GM12878 (cell line): Measurements from ENCODE around the gene COG7. TPM values are rescaled to one million over a fixed set of nuclear protein-coding genes. Genes with fewer than 3 reads are reported as not detected.

Experiments
- ATAC-seq: fragments of 200-7000 bp; cut with Tn5 transposase; 3 replicates; pipeline ENCODE4 v1.9.1; 2020; ENCODE audit warnings: mild to moderate bottlenecking, moderate library complexity
- BruUV-seq: library from RNA; stranded (reverse); fragments of 400-500 nt; replicated peaks from 2 replicates; lab custom pipeline; 2021; lab: Mats Ljungman, UMichigan
- CTCF ChIA-PET: fragments of 300-600 bp; sonication (Branson Sonifier 250); formaldehyde crosslinking; extraction: SDS; loops from one replicate; lab custom pipeline; 2021; ENCODE audit warnings: inconsistent platforms; lab: Yijun Ruan, JAX
- POLR2A ChIA-PET: fragments of 350-600 bp; formaldehyde crosslinking; extraction: SDS; loops from one replicate; lab custom pipeline; 2021; ENCODE audit warnings: inconsistent platforms; lab: Charles Lee
- RAD21 ChIA-PET: fragments of 300-600 bp; sonication (Branson Sonifier 250); formaldehyde crosslinking; loops from one replicate; lab custom pipeline; 2023; ENCODE audit warnings: antibody characterized with exemption; ENCODE audit not compliant: unreplicated experiment; lab: Charles Lee
- SMC1A ChIA-PET: fragments of 300-600 bp; sonication (Branson Sonifier 250); formaldehyde crosslinking; loops from one replicate; lab custom pipeline; 2023; ENCODE audit not compliant: unreplicated experiment, uncharacterized antibody; lab: Charles Lee
- DNase-seq: peaks from one replicate; pipeline ENCODE4 v3.0.0-alpha.2; 2011; ENCODE audit warnings: low read depth, low spot score
- FAIRE-seq: peaks from 3 replicates; lab custom pipeline; 2011; peaks lifted over from hg19 to GRCh38; lab: Jason Lieb, UNC
- H2AFZ ChIP-seq: 2 replicates; pipeline ENCODE4 v1.6.0; 2011; ENCODE audit warnings: low read depth, low read length, control low read depth; ENCODE audit not compliant: control insufficient read depth
- H3K27ac ChIP-seq: 2 replicates; pipeline ENCODE4 v1.5.1; 2011; ENCODE audit warnings: control low read depth; ENCODE audit not compliant: control insufficient read depth, insufficient read depth
- H3K27me3 ChIP-seq, 2 experiments: replicated peaks in 1 of 2; 2 replicates each; pipeline versions ENCODE4 v1.6.0 to v1.6.1; 2011; ENCODE audit warnings: low read length in 1 of 2; ENCODE audit not compliant: control insufficient read depth in 2 of 2, insufficient read depth in 2 of 2
- H3K36me3 ChIP-seq, 2 experiments: 2 replicates each; pipeline ENCODE4 v1.5.1; 2011; ENCODE audit warnings: low read length in 1 of 2; ENCODE audit not compliant: control insufficient read depth in 2 of 2, insufficient read depth in 2 of 2
- H3K4me1 ChIP-seq: 2 replicates; pipeline ENCODE4 v1.6.1; 2011; ENCODE audit warnings: mild to moderate bottlenecking, low read length, moderate library complexity, mixed read lengths; ENCODE audit not compliant: control insufficient read depth, insufficient read depth
- H3K4me2 ChIP-seq: 2 replicates; pipeline ENCODE4 v1.6.0; 2011; ENCODE audit warnings: control low read depth; ENCODE audit not compliant: control insufficient read depth, insufficient read depth
- H3K4me3 ChIP-seq: fragments of 200-600 bp; sonication (generic); 2 replicates; pipeline ENCODE4 v1.5.1; 2016
- H3K79me2 ChIP-seq: 2 replicates; pipeline ENCODE4 v1.6.0; 2011; ENCODE audit warnings: low read length; ENCODE audit not compliant: control insufficient read depth, insufficient read depth
- H3K9ac ChIP-seq: 2 replicates; pipeline ENCODE4 v1.8.0; 2011; ENCODE audit warnings: low read length, control low read depth, mixed read lengths; ENCODE audit not compliant: control insufficient read depth, insufficient read depth
- H3K9me3 ChIP-seq: replicated peaks from 3 replicates; pipeline ENCODE4 v1.5.1; 2011; ENCODE audit warnings: mild to moderate bottlenecking, low read length; ENCODE audit not compliant: control insufficient read depth, insufficient read depth
- H4K20me1 ChIP-seq: 2 replicates; pipeline ENCODE4 v1.6.0; 2011; ENCODE audit not compliant: control insufficient read depth, insufficient read depth
- CBX5 ChIP-seq: sonication (generic); IDR thresholded peaks from 2 replicates; pipeline ENCODE4 v1.6.1; 2016; ENCODE audit warnings: low read depth, moderate library complexity, mild to moderate bottlenecking, inconsistent platforms
- CHD2 ChIP-seq: IDR thresholded peaks from 2 replicates; pipeline ENCODE4 v1.6.1; 2011; ENCODE audit warnings: low read depth, low read length, improper control_type of control experiment, borderline replicate concordance
- ETV6 ChIP-seq, 2 experiments: fragments of 450-650 bp in 1 of 2; IDR thresholded peaks in 1 of 2; conservative IDR thresholded peaks in 1 of 2; 2 replicates each; pipeline ENCODE4 v1.6.1; 2014; ENCODE audit warnings: antibody characterized with exemption in 1 of 2, borderline replicate concordance in 1 of 2, low read depth in 1 of 2, mild to moderate bottlenecking in 1 of 2, moderate library complexity in 1 of 2
- FOS ChIP-seq: IDR thresholded peaks from 3 replicates; pipeline ENCODE4 v1.6.1; 2011; ENCODE audit warnings: borderline replicate concordance; ENCODE audit not compliant: insufficient read length; ENCODE audit errors: extremely low read depth
- HDAC6 ChIP-seq: fragments of 200-600 bp; sonication (generic); IDR thresholded peaks from one replicate; pipeline ENCODE4 v1.8.0; 2017; ENCODE audit warnings: antibody characterized with exemption; ENCODE audit not compliant: unreplicated experiment
- KLF5 ChIP-seq: fragments of 450-650 bp; IDR thresholded peaks from 2 replicates; pipeline ENCODE4 v1.6.1; 2014; ENCODE audit warnings: mild to moderate bottlenecking; ENCODE audit not compliant: partially characterized antibody
- MYC ChIP-seq: IDR thresholded peaks from 2 replicates; pipeline ENCODE4 v1.6.1; 2011; ENCODE audit warnings: mild to moderate bottlenecking, low read length, moderate library complexity, inconsistent platforms; ENCODE audit not compliant: insufficient read depth, insufficient replicate concordance, insufficient read length, severe bottlenecking
- NBN ChIP-seq: fragments of 450-650 bp; IDR thresholded peaks from 2 replicates; pipeline ENCODE4 v1.6.1; 2016
- NFXL1 ChIP-seq: fragments of 450-650 bp; IDR thresholded peaks from 2 replicates; pipeline ENCODE4 v1.6.1; 2017; ENCODE audit warnings: antibody characterized with exemption, mild to moderate bottlenecking, borderline replicate concordance
- NR2C2 ChIP-seq: IDR thresholded peaks from 2 replicates; pipeline ENCODE4 v1.6.1; 2011; ENCODE audit warnings: borderline replicate concordance, low read depth; ENCODE audit not compliant: control insufficient read depth, insufficient read length
- NR2F1 ChIP-seq: fragments of 450-650 bp; conservative IDR thresholded peaks from 2 replicates; pipeline ENCODE4 v1.6.1; 2017; ENCODE audit warnings: mild to moderate bottlenecking
- NRF1 ChIP-seq: conservative IDR thresholded peaks from 2 replicates; pipeline ENCODE4 v1.6.1; 2011; ENCODE audit warnings: mild to moderate bottlenecking, low read depth, low read length, improper control_type of control experiment
- PML ChIP-seq: IDR thresholded peaks from 2 replicates; pipeline ENCODE4 v1.6.1; 2012; ENCODE audit warnings: low read length, inconsistent platforms
- POU2F2 ChIP-seq: IDR thresholded peaks from 3 replicates; pipeline ENCODE4 v1.6.1; 2011; ENCODE audit warnings: low read depth, mild to moderate bottlenecking, low read length, borderline replicate concordance
- RUNX3 ChIP-seq: IDR thresholded peaks from 2 replicates; pipeline ENCODE4 v1.6.1; 2012; ENCODE audit warnings: low read length, inconsistent platforms
- SMC3 ChIP-seq: IDR thresholded peaks from 2 replicates; pipeline ENCODE4 v1.6.1; 2011; ENCODE audit warnings: low read length, improper control_type of control experiment, borderline replicate concordance
- SREBF2 ChIP-seq: IDR thresholded peaks from 2 replicates; pipeline ENCODE4 v1.6.1; 2012; ENCODE audit warnings: mild to moderate bottlenecking, low read length
- STAT1 ChIP-seq: fragments of 450-650 bp; conservative IDR thresholded peaks from 2 replicates; pipeline ENCODE4 v1.6.1; 2014; ENCODE audit warnings: antibody characterized with exemption, mild to moderate bottlenecking
- TAF1 ChIP-seq: IDR thresholded peaks from 2 replicates; pipeline ENCODE4 v1.6.1; 2011; ENCODE audit warnings: mild to moderate bottlenecking, low read depth, low read length, borderline replicate concordance
- TCF7 ChIP-seq: IDR thresholded peaks from 2 replicates; pipeline ENCODE4 v1.6.1; 2014; ENCODE audit warnings: antibody characterized with exemption, borderline replicate concordance
- WGBS: methylation state at CpG from one replicate; pipeline ENCODE4 v1.1.6; 2016; ENCODE audit warnings: low lambda C conversion rate; ENCODE audit not compliant: insufficient replicate concordance, insufficient coverage; ENCODE audit errors: missing lambda C conversion rate; 5-methylcytosine and 5-hydroxymethylcytosine counted together
- in situ Hi-C: fragments of 300-500 bp; cut with MboI; formaldehyde crosslinking; loops from 9 replicates; pipeline ENCODE4 v1.14.3; 2018; ENCODE audit warnings: mixed read lengths
- intact Hi-C: fragments of 100-400 bp; cut with micrococcal nuclease; formaldehyde crosslinking; loops from one replicate; pipeline ENCODE4 v1.14.2; 2022; ENCODE audit not compliant: unreplicated experiment
- polyA plus RNA-seq, 11 experiments: library from polyadenylated mRNA; depleted of rRNA in 4 of 11; unstranded in 6 of 11; stranded (reverse) in 5 of 11; fragments of >200 nt; fragmentation: Nextera tagmentation in 4 of 11; fragmentation: Illumina TruSeq in 1 of 11; extraction: Ambion mirVana in 4 of 11; extraction: Trizol in 1 of 11; gene quantifications; 1 replicate in 1 of 11; 2 replicates in 10 of 11; pipeline versions ENCODE4 v1.2.1 to v1.2.3, GENCODE V29; 2011 to 2016; ENCODE audit warnings: inconsistent platforms in 2 of 11, missing spikeins in 2 of 11, low read depth in 1 of 11
- total RNA-seq, 4 experiments: library from RNA; depleted of rRNA in 3 of 4; stranded (reverse); fragments of >200 nt in 3 of 4; fragmentation: Illumina TruSeq in 1 of 4; extraction: Trizol in 1 of 4; gene quantifications; 2 replicates each; pipeline versions ENCODE4 v1.2.1 to v1.2.3, GENCODE V29; 2013 to 2021
- TF ChIP-seq, protein P1 (sequence below): IDR thresholded peaks from 2 replicates; pipeline ENCODE4 v1.6.1; 2011; ENCODE audit warnings: low read depth, low read length, improper control_type of control experiment, borderline replicate concordance

Gene COG7
- total and polyA plus RNA-seq, 10 of the 15 experiments (the other 5 are each of a cell fraction or from before 2014, with no cell fraction given) = 2.9 to 24.0 (median 10.0) TPM

DNA sequence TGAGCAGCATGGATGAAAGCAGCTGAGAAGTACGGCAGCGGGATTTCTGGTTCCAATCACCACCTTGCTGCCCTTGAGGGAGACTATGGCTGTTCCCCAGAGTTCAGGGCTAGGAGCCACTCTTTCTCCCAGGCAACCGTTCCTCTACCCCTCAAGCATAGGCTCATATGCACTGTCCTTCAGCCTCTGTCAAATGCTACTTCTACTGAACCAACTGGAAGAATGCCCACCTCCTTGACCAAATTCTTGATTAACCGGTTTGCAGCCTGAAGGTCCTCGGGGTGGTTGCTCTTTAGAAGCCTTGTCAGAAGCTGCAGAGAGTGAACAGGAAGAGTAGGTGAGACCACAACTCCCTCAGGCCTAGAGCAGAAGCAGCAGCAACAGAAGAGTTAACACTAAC, 33.5 kb upstream of the COG7 start:
- H3K4me1 ChIP-seq = no peaks in the 10 kb centered on the region
- no peak for FAIRE-seq
- no peaks in the 10 kb centered on the region for H3K79me2 ChIP-seq
- WGBS = 77% methylated on average over 5 of the region's 5 CpGs
- H3K9me3 ChIP-seq = no peaks in the 10 kb centered on the region
- ChIA-PET POLR2A (no interaction called here), CTCF (no interaction called here), RAD21 (no interaction called here), SMC1A (no interaction called here)
- H3K36me3 ChIP-seq = peaks cover 41 to 47% of the 10 kb centered on the region in 2 experiments
- no peak overlapping the region for H3K4me3 ChIP-seq
- no peak for DNase-seq
- no peak overlapping the region for H3K4me2 ChIP-seq
- H4K20me1 ChIP-seq = no peaks in the 10 kb centered on the region; the same call in 1 of the 2 replicates
- ATAC-seq = no peak
- H3K27ac ChIP-seq = no peak overlapping the region
- H3K9ac ChIP-seq = no peak overlapping the region
- in situ Hi-C loops (no loop called here), intact Hi-C loops (no loop called here)
- H3K27me3 ChIP-seq = no peaks in the 10 kb centered on the region
- no TSS peak for BruUV-seq
- TF ChIP-seq STAT1 (no peak), NFXL1 (no peak), PML (no peak), ETV6 (conservative IDR thresholded peaks at IDR 0.05 in 1 of 2, IDR thresholded peaks at IDR 0.05 in 1 of 2; ENCODE audit: borderline replicate concordance in 1 of 2, low read depth in 1 of 2) (no peak), CBX5 (no peak), TAF1 (no peak), NR2F1 (no peak)
- H2AFZ ChIP-seq = no peak overlapping the region

DNA sequence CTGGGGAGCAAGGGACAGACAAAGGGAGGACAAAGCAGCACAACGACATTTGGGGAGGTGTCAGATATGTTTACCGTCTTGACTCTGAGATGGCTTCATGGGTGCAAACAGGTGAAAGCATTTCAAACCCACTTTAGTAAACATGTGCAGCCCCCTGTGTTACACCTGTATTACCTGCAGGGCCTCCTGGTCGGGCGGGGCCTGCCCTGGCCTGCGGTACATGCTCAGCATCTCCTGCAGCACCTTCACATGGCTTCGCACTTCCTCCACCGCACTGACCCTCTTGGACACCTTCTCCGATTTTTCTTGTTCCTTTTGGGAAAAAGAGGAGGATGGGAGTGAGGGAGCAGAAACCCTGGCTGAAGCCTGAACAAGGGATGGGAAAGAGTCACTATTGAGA, 32.9 kb upstream of the COG7 start:
- Histone ChIP-seq H3K27me3 (no peaks in the 10 kb centered on the region), H3K9ac (no peak overlapping the region), H3K4me3 (no peak overlapping the region), H3K36me3 (peaks cover 41 to 43% of the 10 kb centered on the region in 2 experiments), H3K27ac (no peak overlapping the region), H2AFZ (no peak overlapping the region), H3K4me2 (no peak overlapping the region), H3K9me3 (no peaks in the 10 kb centered on the region), H3K4me1 (no peaks in the 10 kb centered on the region), H3K79me2 (no peaks in the 10 kb centered on the region), H4K20me1 (no peaks in the 10 kb centered on the region; the same call in 1 of the 2 replicates)
- ChIA-PET SMC1A (no interaction called here), CTCF (no interaction called here), RAD21 (no interaction called here), POLR2A (no interaction called here)
- in situ Hi-C loops = no loop called here
- ATAC-seq (no peak), DNase-seq (no peak), FAIRE-seq (no peak)
- 94% methylated on average over 8 of the region's 8 CpGs for WGBS
- BruUV-seq = no TSS peak
- intact Hi-C loops = no loop called here
- TF ChIP-seq NBN = no peak
- TF ChIP-seq SREBF2 = no peak
- TF ChIP-seq NRF1 = no peak
- TF ChIP-seq HDAC6 = no peak
- TF ChIP-seq TCF7 = no peak
- no peak for TF ChIP-seq CHD2
- no peak for TF ChIP-seq RUNX3
- TF ChIP-seq, protein P1, sequence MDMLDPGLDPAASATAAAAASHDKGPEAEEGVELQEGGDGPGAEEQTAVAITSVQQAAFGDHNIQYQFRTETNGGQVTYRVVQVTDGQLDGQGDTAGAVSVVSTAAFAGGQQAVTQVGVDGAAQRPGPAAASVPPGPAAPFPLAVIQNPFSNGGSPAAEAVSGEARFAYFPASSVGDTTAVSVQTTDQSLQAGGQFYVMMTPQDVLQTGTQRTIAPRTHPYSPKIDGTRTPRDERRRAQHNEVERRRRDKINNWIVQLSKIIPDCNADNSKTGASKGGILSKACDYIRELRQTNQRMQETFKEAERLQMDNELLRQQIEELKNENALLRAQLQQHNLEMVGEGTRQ = no peak
- TF ChIP-seq NR2C2 = no peak
- TF ChIP-seq MYC = no peak
- no peak for TF ChIP-seq FOS
- no peak for TF ChIP-seq SMC3
- TF ChIP-seq KLF5 = no peak
- TF ChIP-seq POU2F2 = no peak
